Panc1 (cell line): ENCODE measurements around the gene SQOR. TPM values are rescaled to one million over a fixed set of nuclear protein-coding genes. Genes with fewer than 3 reads are reported as not detected.

Source experiments
- ATAC-seq: fragments of 200-7000 bp; cut with Tn5 transposase; 2 replicates; pipeline ENCODE4 v1.9.1; 2020; ENCODE audit warnings: mild to moderate bottlenecking, moderate library complexity
- BruUV-seq: library from RNA; stranded (reverse); fragments of 400-500 nt; replicated peaks from 2 replicates; lab custom pipeline; 2021; lab: Mats Ljungman, UMichigan
- CTCF ChIA-PET: fragments of 300-600 bp; sonication (Branson Sonifier 250); formaldehyde crosslinking; loops from one replicate; lab custom pipeline; 2022; ENCODE audit warnings: antibody characterized with exemption; lab: Charles Lee
- POLR2A ChIA-PET: fragments of 300-600 bp; sonication (Branson Sonifier 250); formaldehyde crosslinking; loops from one replicate; lab custom pipeline; 2022; ENCODE audit warnings: antibody characterized with exemption; lab: Charles Lee
- DNase-seq: peaks from one replicate; pipeline ENCODE4 v3.0.0-alpha.2; 2010; ENCODE audit warnings: low read depth, low spot score
- H3K27ac ChIP-seq: 2 replicates; pipeline ENCODE4 v1.5.1; 2011; ENCODE audit warnings: mild to moderate bottlenecking, low read length, inconsistent platforms
- H3K27me3 ChIP-seq: fragments of 200-500 bp; sonication (Bioruptor generic); 2 replicates; pipeline ENCODE4 v1.6.0; 2014; ENCODE audit warnings: low read length, inconsistent platforms; ENCODE audit not compliant: control insufficient read depth, insufficient read depth
- H3K36me3 ChIP-seq: fragments of 200-500 bp; sonication (Bioruptor generic); 2 replicates; pipeline ENCODE4 v1.5.1; 2014; ENCODE audit warnings: inconsistent platforms, mild to moderate bottlenecking, low read length, moderate library complexity; ENCODE audit not compliant: control insufficient read depth, insufficient read depth
- H3K4me1 ChIP-seq: 2 replicates; pipeline ENCODE4 v1.5.1; 2011; ENCODE audit warnings: inconsistent platforms, mild to moderate bottlenecking, low read length, moderate library complexity; ENCODE audit not compliant: control insufficient read depth, insufficient read depth
- H3K4me3 ChIP-seq, 2 experiments: 2 replicates each; pipeline ENCODE4 v1.5.1; 2011 to 2012; ENCODE audit warnings: low read depth in 2 of 2, low read length in 2 of 2, mild to moderate bottlenecking in 2 of 2, inconsistent platforms in 1 of 2, moderate library complexity in 1 of 2
- H3K9me3 ChIP-seq: fragments of 200-500 bp; sonication (Bioruptor generic); 2 replicates; pipeline ENCODE4 v1.5.1; 2014; ENCODE audit warnings: low read depth, mild to moderate bottlenecking, inconsistent platforms, low read length, moderate library complexity; ENCODE audit not compliant: control insufficient read depth, insufficient read depth
- CTCF ChIP-seq: fragments of 450-650 bp; IDR thresholded peaks from 2 replicates; pipeline ENCODE4 v1.5.1; 2017; ENCODE audit warnings: mild to moderate bottlenecking
- POLR2AphosphoS5 ChIP-seq: IDR thresholded peaks from 2 replicates; pipeline ENCODE4 v1.6.1; 2012; ENCODE audit warnings: mild to moderate bottlenecking, low read depth, low read length, moderate library complexity
- REST ChIP-seq, 2 experiments: IDR thresholded peaks; 2 replicates each; pipeline ENCODE4 v1.6.1; 2011 to 2012; ENCODE audit warnings: low read depth in 2 of 2, control low read depth in 1 of 2, low read length in 1 of 2, mild to moderate bottlenecking in 1 of 2, moderate library complexity in 1 of 2; ENCODE audit not compliant: insufficient read depth in 1 of 2
- SIN3A ChIP-seq: IDR thresholded peaks from 2 replicates; pipeline ENCODE4 v1.6.1; 2012; ENCODE audit warnings: low read depth, mild to moderate bottlenecking, low read length, moderate library complexity, borderline replicate concordance; ENCODE audit not compliant: insufficient read depth
- TCF7L2 ChIP-seq: IDR thresholded peaks from 2 replicates; pipeline ENCODE4 v1.6.1; 2011; ENCODE audit warnings: mild to moderate bottlenecking, low read depth, low read length, inconsistent platforms
- in situ Hi-C: cut with HindIII; loops from 2 replicates; pipeline ENCODE4 v1.10.0; 2016; ENCODE audit warnings: low sequenced_read_pairs, low pct_unique_long_range_greater_than_20kb
- intact Hi-C: fragments of 100-400 bp; cut with micrococcal nuclease; formaldehyde crosslinking; loops from one replicate; pipeline ENCODE4 v1.10.0; 2022; ENCODE audit not compliant: unreplicated experiment
- total RNA-seq: library from RNA; stranded (reverse); gene quantifications from one replicate; pipeline ENCODE4 v1.2.1, GENCODE V29; 2021; ENCODE audit not compliant: unreplicated experiment

The SQOR gene
- total RNA-seq, 1 experiment from 2014 or later, result 62.2 TPM

- H3K9me3 ChIP-seq, result no peaks in the 10 kb centered on the region
- peak overlapping the region; percentile 14 to 38 for H3K4me3 ChIP-seq
- peaks cover 50% of the 10 kb centered on the region for H3K4me1 ChIP-seq
- DNase-seq (no peak), ATAC-seq (no peak)
- TSS peak; percentile 48 for BruUV-seq
- ChIA-PET CTCF (interaction anchor here (0.7 kb wide), 1 partner anchor 178 kb away, joined by 3 read pairs; no protein-coding TSS in a partner anchor), POLR2A (no interaction called here)
- intact Hi-C loops, result no loop called here
- H3K27me3 ChIP-seq, result no peaks in the 10 kb centered on the region
- no peak for TF ChIP-seq REST (IDR thresholded peaks at IDR 0.05; ENCODE audit: insufficient read depth in 1 of 2, low read depth in 2 of 2, low read length in 1 of 2)
- TF ChIP-seq SIN3A, result no peak
- TF ChIP-seq POLR2AphosphoS5, result no peak
- no peak for TF ChIP-seq CTCF
- TF ChIP-seq TCF7L2, result no peak
- no peaks in the 10 kb centered on the region for H3K36me3 ChIP-seq
- H3K27ac ChIP-seq, result peak overlapping the region; percentile 80
- in situ Hi-C loops, result no loop called here
These were observed 2.8 kb downstream of the SQOR start for GRCh38 chr15:45637552-45638033.

- DNase-seq (no peak), ATAC-seq (peak; percentile 70)
- BruUV-seq, result no TSS peak
- Histone ChIP-seq H3K9me3 (no peaks in the 10 kb centered on the region), H3K4me3 (no peak overlapping the region), H3K27ac (peak overlapping the region; percentile 75), H3K27me3 (no peaks in the 10 kb centered on the region), H3K4me1 (peaks cover 64% of the 10 kb centered on the region), H3K36me3 (no peaks in the 10 kb centered on the region)
- in situ Hi-C loops, result no loop called here
- POLR2A ChIA-PET, result no interaction called here
- intact Hi-C loops, result no loop called here
- no peak for TF ChIP-seq REST (IDR thresholded peaks at IDR 0.05; ENCODE audit: insufficient read depth in 1 of 2, low read depth in 2 of 2, low read length in 1 of 2)
- TF ChIP-seq TCF7L2, result no peak
- CTCF ChIA-PET, result interaction anchor here (1.5 kb wide), 1 partner anchor 65 kb away, joined by 5 read pairs; no protein-coding TSS in a partner anchor
These were observed 5.8 kb downstream of the SQOR start for GRCh38 chr15:45640616-45641015.
